Measurements from ENCODE around the gene PPP5C.

GRCh38 chr19:46361915-46362314 is 15.0 kb downstream of the PPP5C start:
- TF ChIP-seq, protein P1, sequence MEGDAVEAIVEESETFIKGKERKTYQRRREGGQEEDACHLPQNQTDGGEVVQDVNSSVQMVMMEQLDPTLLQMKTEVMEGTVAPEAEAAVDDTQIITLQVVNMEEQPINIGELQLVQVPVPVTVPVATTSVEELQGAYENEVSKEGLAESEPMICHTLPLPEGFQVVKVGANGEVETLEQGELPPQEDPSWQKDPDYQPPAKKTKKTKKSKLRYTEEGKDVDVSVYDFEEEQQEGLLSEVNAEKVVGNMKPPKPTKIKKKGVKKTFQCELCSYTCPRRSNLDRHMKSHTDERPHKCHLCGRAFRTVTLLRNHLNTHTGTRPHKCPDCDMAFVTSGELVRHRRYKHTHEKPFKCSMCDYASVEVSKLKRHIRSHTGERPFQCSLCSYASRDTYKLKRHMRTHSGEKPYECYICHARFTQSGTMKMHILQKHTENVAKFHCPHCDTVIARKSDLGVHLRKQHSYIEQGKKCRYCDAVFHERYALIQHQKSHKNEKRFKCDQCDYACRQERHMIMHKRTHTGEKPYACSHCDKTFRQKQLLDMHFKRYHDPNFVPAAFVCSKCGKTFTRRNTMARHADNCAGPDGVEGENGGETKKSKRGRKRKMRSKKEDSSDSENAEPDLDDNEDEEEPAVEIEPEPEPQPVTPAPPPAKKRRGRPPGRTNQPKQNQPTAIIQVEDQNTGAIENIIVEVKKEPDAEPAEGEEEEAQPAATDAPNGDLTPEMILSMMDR (IDR thresholded peaks at IDR 0.05) = no peak
- TF ChIP-seq POLR2A (IDR thresholded peaks at IDR 0.05) = no peak
